ENCODE data around the gene LRRC73. TPM values are rescaled to one million over a fixed set of nuclear protein-coding genes. Genes with fewer than 3 reads are reported as not detected.

LRRC73 gene
- total and polyA plus RNA-seq, 2 of the 8 experiments (the other 6 are each of a cell fraction or from before 2014, with no cell fraction given), result 0.24 to 0.26 TPM

DNA sequence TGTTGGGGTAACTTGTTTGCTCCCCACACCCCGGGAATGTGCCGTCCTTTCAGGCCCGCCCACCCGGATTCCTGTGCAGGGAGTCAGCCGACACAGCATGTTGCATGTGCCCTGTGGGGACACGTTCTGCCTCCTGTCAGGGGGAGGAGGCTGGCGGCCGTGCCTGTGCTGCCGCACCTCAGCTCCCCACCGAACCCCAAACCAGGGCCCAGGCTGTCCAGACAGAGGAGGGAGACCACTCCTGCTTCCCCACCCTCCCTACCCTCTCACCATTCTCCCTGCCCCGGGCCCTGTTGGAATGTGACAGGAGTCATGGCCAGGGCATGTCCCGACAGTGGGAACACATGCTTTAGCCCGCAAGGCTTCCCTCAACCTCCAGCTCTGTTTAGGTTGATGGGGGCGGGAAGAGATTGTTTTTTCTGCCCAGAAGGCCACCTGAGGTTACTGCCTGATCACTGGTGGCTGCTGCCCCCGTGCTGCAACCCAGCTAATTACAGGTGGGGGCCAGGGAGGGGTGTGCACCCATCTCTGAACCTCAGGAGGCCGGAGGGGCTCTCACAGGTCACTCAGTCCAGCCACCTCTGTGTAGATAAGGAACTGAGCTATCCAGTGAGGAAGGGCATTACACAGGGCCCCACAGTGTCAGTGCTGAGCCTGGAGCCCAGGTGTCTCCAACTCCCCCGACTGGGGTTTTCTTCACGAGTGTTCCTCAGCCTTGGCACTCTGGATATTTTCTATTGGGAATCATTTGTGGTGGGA, 13.6 kb downstream of the LRRC73 start:
- no peak overlapping the region for H2BK20ac ChIP-seq (ENCODE audit: low read length)
- H2AFZ ChIP-seq (ENCODE audit: low read length), result no peak overlapping the region
- H3K4me1 ChIP-seq (replicated peaks in 1 of 4; ENCODE audit: control insufficient read depth in 3 of 4, insufficient read depth in 4 of 4, low read length in 3 of 4), result peaks cover 7 to 19% (median 11%) of the 10 kb centered on the region in 4 experiments
- H2BK15ac ChIP-seq (ENCODE audit: low read length), result no peak overlapping the region
- no peak overlapping the region for H3K9ac ChIP-seq (replicated peaks in 1 of 4; ENCODE audit: extremely low read depth in 1 of 4, low read depth in 3 of 4, low read length in 3 of 4)
- H2BK120ac ChIP-seq (replicated peaks; ENCODE audit: low read depth, low read length), result no peak overlapping the region
- H3K4ac ChIP-seq (replicated peaks; ENCODE audit: insufficient read length, low read depth, low read length), result no peak overlapping the region
- no peak overlapping the region for H3K27ac ChIP-seq (ENCODE audit: low read depth, low read length)
- no peaks in the 10 kb centered on the region for H3K23me2 ChIP-seq (ENCODE audit: low read depth, low read length)
- no peak overlapping the region for H4K5ac ChIP-seq (ENCODE audit: insufficient read length, low read depth, low read length)
- no peak overlapping the region for H4K91ac ChIP-seq (replicated peaks; ENCODE audit: insufficient read length, low read length)
- ChIA-PET CTCF (ENCODE audit: partially characterized antibody) (interaction anchor here (0.6 to 32.9 kb wide), 25 partner anchors 4 to 1196 kb away, joined by 3 to 536 read pairs (median 5); partner anchors contain the start of genes DLK2, DNPH1, LRRC73 and TJAP1), POLR2A (ENCODE audit: partially characterized antibody) (interaction anchor here (0.7 to 5.6 kb wide), 12 partner anchors 9 to 53 kb away, joined by 3 to 27 read pairs (median 4); partner anchors contain the start of genes DLK2, LRRC73, POLR1C and TJAP1)
- 66% methylated on average over 18 of the region's 18 CpGs; no CpG with 5 or more reads in 1 of the 2 experiments for WGBS, 2 experiments (ENCODE audit: extremely low coverage in 1 of 2, insufficient coverage in 1 of 2, insufficient read length in 1 of 2, insufficient replicate concordance in 2 of 2, low coverage in 1 of 2, low lambda C conversion rate in 2 of 2, missing lambda C conversion rate in 1 of 2)
- H3K27me3 ChIP-seq (replicated peaks in 1 of 4; ENCODE audit: control insufficient read depth in 3 of 4, extremely low read depth in 1 of 4, insufficient read depth in 3 of 4, low read length in 3 of 4), result no peaks in the 10 kb centered on the region
- no peak overlapping the region for H3K56ac ChIP-seq (replicated peaks; ENCODE audit: insufficient read length, low read depth, low read length)
- peaks cover 19% of the 10 kb centered on the region; the same call in 1 of the 2 replicates for H3K79me1 ChIP-seq (ENCODE audit: low read depth, low read length)
- no peak overlapping the region for H4K8ac ChIP-seq (ENCODE audit: extremely low read depth, insufficient read depth, low read length)
- no peak overlapping the region for H2AK5ac ChIP-seq (ENCODE audit: low read depth, low read length)
- H3K36me3 ChIP-seq (ENCODE audit: control insufficient read depth in 2 of 4, insufficient read depth in 4 of 4, low read length in 3 of 4), result peaks cover 11 to 31% (median 22%) of the 10 kb centered on the region in 4 experiments; a peak in 7 of 8 replicates
- DNase-seq (ENCODE audit: low read depth in 1 of 2, low spot score in 2 of 2) (peak in 1 of 2 experiments; percentile 72), FAIRE-seq (no peak)
- no peak overlapping the region for H3K18ac ChIP-seq (ENCODE audit: extremely low read depth, low read length)
- no peak overlapping the region for H3K14ac ChIP-seq (ENCODE audit: insufficient read length)
- H3K9me3 ChIP-seq (ENCODE audit: insufficient read depth in 2 of 2, low read depth in 1 of 2, low read length in 1 of 2), result no peaks in the 10 kb centered on the region
- peak overlapping the region in 1 of 2 experiments; percentile 18; a peak in 1 of 4 replicates for H3K4me2 ChIP-seq (ENCODE audit: insufficient read depth in 1 of 2, low read depth in 2 of 2, low read length in 2 of 2)
- H2BK12ac ChIP-seq (ENCODE audit: low read depth, low read length), result no peak overlapping the region
- peaks cover 4 to 41% of the 10 kb centered on the region in 2 experiments; a peak in 3 of 4 replicates for H3K79me2 ChIP-seq (ENCODE audit: control insufficient read depth in 1 of 2, insufficient read depth in 2 of 2, low read length in 2 of 2)
- H2BK5ac ChIP-seq (ENCODE audit: low read depth, low read length), result no peak overlapping the region; the same call in 1 of the 2 replicates
- peaks cover 10 to 24% of the 10 kb centered on the region in 2 experiments for H4K20me1 ChIP-seq (replicated peaks in 1 of 2; ENCODE audit: control insufficient read depth in 1 of 2, insufficient read depth in 2 of 2, low read length in 2 of 2)
- no peak overlapping the region for H3K23ac ChIP-seq (ENCODE audit: insufficient read length)
- H3K4me3 ChIP-seq (ENCODE audit: extremely low read depth in 1 of 4, insufficient read depth in 2 of 4, low read depth in 3 of 4, low read length in 4 of 4), result no peak overlapping the region
- TF ChIP-seq CBX5 (IDR thresholded peaks at IDR 0.05; ENCODE audit: low read depth, low read length) (no peak), SIRT6 (IDR thresholded peaks at IDR 0.05; ENCODE audit: low read length) (no peak), RNF2 (IDR thresholded peaks at IDR 0.05; ENCODE audit: borderline replicate concordance, low read depth, low read length, missing control alignments, poor library complexity, severe bottlenecking) (no peak), POU5F1 (IDR thresholded peaks at IDR 0.05; ENCODE audit: low read depth, low read length) (no peak), CEBPB (IDR thresholded peaks at IDR 0.05; ENCODE audit: low read depth, low read length) (no peak)
- TF ChIP-seq, protein P1, sequence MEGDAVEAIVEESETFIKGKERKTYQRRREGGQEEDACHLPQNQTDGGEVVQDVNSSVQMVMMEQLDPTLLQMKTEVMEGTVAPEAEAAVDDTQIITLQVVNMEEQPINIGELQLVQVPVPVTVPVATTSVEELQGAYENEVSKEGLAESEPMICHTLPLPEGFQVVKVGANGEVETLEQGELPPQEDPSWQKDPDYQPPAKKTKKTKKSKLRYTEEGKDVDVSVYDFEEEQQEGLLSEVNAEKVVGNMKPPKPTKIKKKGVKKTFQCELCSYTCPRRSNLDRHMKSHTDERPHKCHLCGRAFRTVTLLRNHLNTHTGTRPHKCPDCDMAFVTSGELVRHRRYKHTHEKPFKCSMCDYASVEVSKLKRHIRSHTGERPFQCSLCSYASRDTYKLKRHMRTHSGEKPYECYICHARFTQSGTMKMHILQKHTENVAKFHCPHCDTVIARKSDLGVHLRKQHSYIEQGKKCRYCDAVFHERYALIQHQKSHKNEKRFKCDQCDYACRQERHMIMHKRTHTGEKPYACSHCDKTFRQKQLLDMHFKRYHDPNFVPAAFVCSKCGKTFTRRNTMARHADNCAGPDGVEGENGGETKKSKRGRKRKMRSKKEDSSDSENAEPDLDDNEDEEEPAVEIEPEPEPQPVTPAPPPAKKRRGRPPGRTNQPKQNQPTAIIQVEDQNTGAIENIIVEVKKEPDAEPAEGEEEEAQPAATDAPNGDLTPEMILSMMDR (IDR thresholded peaks at IDR 0.05; ENCODE audit: control extremely low read depth in 1 of 3, insufficient read depth in 1 of 3, low read depth in 1 of 3, low read length in 3 of 3), result peak; percentile 71 to 88 (median 79)
